Gastroesophageal sphincter (tissue), 4 donors: ENCODE measurements around the gene TAB2. TPM values are rescaled to one million over a fixed set of nuclear protein-coding genes. Genes with fewer than 3 reads are reported as not detected.

Experiments
- ATAC-seq: fragments of 150-250 bp; one replicate; pipeline ENCODE4 v1.9.1; 2016; ENCODE audit warnings: mild to moderate bottlenecking, moderate library complexity
- H3K27ac ChIP-seq, 4 donors: fragments of 200-600 bp; sonication (generic) in 3 of 4; 1 replicate in 3 of 4; 2 replicates in 1 of 4; pipeline ENCODE4 v1.5.1; 2016 to 2019
- H3K27me3 ChIP-seq: fragments of 200-600 bp; sonication (generic); one replicate; pipeline ENCODE4 v1.5.1; 2019
- H3K36me3 ChIP-seq, 2 donors: fragments of 200-600 bp; sonication (generic); one replicate each; pipeline ENCODE4 v1.5.1; 2019; ENCODE audit warnings: control low read depth in 1 of 2
- H3K4me1 ChIP-seq, 3 donors: fragments of 200-600 bp; sonication (generic); 1 replicate in 2 of 3; 2 replicates in 1 of 3; pipeline ENCODE4 v1.5.1; 2016 to 2019; ENCODE audit warnings: control low read depth in 2 of 3
- H3K4me3 ChIP-seq, 2 donors: fragments of 200-600 bp; sonication (generic); one replicate each; pipeline ENCODE4 v1.5.1; 2019; ENCODE audit warnings: mild to moderate bottlenecking in 1 of 2, moderate library complexity in 1 of 2
- H3K9me3 ChIP-seq, 3 donors: fragments of 200-600 bp; sonication (generic); one replicate each; pipeline ENCODE4 v1.5.1; 2017 to 2019; ENCODE audit warnings: control low read depth in 2 of 3
- EP300 ChIP-seq: sonication (generic); formaldehyde crosslinking; IDR thresholded peaks from one replicate; pipeline ENCODE4 v1.6.1; 2017; ENCODE audit warnings: antibody characterized with exemption, mild to moderate bottlenecking
- POLR2A ChIP-seq, 2 donors: fragments of 450-650 bp; IDR thresholded peaks; one replicate each; pipeline ENCODE4 v1.6.1; 2017; ENCODE audit warnings: antibody characterized with exemption in 2 of 2, mild to moderate bottlenecking in 2 of 2, moderate library complexity in 1 of 2
- POLR2AphosphoS5 ChIP-seq: sonication (generic); formaldehyde crosslinking; IDR thresholded peaks from one replicate; pipeline ENCODE4 v1.6.1; 2017; ENCODE audit warnings: antibody characterized with exemption
- WGBS, 2 donors: methylation state at CpG; one replicate each; pipeline ENCODE4 v1.1.5; 2018; ENCODE audit warnings: low coverage in 1 of 2; 5-methylcytosine and 5-hydroxymethylcytosine counted together
- total RNA-seq, 4 donors: library from RNA; depleted of rRNA; stranded (reverse); fragments of >200 nt; gene quantifications; one replicate each; pipeline ENCODE4 v1.1.0, GENCODE V29; 2016
- TF ChIP-seq, protein P1 (sequence below), 4 experiments: fragments of 200-600 bp in 2 of 4; fragments of 450-650 bp in 2 of 4; sonication (generic) in 1 of 4; IDR thresholded peaks; one replicate each; pipeline ENCODE4 v1.5.1; 2017 to 2019; ENCODE audit warnings: antibody characterized with exemption in 4 of 4, mild to moderate bottlenecking in 2 of 4, moderate library complexity in 2 of 4

Gene TAB2
- total RNA-seq, 4 donors from 2014 or later = 69.5 to 111 (median 97.0) TPM

GRCh38 chr6:149419696-149420404, 102.3 kb downstream of the TAB2 start:
- H3K9me3 ChIP-seq = no peaks in the 10 kb centered on the region
- no peak overlapping the region for H3K4me3 ChIP-seq
- H3K27me3 ChIP-seq = no peaks in the 10 kb centered on the region
- no peak for ATAC-seq
- WGBS, 2 donors = 85 to 93% methylated on average over 10 to 13 of the region's 13 CpGs
- TF ChIP-seq POLR2A (IDR thresholded peaks at IDR 0.05) = no peak
- TF ChIP-seq, protein P1, sequence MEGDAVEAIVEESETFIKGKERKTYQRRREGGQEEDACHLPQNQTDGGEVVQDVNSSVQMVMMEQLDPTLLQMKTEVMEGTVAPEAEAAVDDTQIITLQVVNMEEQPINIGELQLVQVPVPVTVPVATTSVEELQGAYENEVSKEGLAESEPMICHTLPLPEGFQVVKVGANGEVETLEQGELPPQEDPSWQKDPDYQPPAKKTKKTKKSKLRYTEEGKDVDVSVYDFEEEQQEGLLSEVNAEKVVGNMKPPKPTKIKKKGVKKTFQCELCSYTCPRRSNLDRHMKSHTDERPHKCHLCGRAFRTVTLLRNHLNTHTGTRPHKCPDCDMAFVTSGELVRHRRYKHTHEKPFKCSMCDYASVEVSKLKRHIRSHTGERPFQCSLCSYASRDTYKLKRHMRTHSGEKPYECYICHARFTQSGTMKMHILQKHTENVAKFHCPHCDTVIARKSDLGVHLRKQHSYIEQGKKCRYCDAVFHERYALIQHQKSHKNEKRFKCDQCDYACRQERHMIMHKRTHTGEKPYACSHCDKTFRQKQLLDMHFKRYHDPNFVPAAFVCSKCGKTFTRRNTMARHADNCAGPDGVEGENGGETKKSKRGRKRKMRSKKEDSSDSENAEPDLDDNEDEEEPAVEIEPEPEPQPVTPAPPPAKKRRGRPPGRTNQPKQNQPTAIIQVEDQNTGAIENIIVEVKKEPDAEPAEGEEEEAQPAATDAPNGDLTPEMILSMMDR (IDR thresholded peaks at IDR 0.05) = no peak
- TF ChIP-seq EP300 = no peak
- no peak for TF ChIP-seq POLR2AphosphoS5
- no peak overlapping the region for H3K27ac ChIP-seq
- H3K4me1 ChIP-seq = peaks cover 0 to 13% (median 4%) of the 10 kb centered on the region in 3 donors
- H3K36me3 ChIP-seq = no peaks in the 10 kb centered on the region

DNA sequence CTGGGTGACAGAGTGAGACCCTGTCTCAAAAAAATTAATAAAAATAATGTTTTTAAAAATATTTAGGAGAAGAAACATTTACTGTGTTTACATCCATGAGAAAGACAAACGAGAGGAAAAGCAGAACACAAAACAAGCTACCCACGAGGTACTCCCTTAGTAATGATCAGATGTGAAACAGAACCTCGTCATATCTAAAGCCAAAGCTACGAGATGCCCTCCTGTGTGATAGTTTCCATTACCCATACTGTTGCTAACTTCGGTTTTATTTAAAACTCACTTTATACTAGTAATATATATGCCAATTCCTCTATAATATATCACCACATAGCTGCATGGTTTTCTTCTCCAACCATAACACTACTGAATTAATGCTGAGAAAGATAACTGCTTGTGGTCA, 103.6 kb downstream of the TAB2 start:
- peaks cover 0 to 13% (median 4%) of the 10 kb centered on the region in 3 donors for H3K4me1 ChIP-seq
- H3K27ac ChIP-seq = no peak overlapping the region
- H3K4me3 ChIP-seq = no peak overlapping the region
- ATAC-seq = no peak
- no peaks in the 10 kb centered on the region for H3K27me3 ChIP-seq
- 74 to 75% methylated on average over 5 of the region's 5 CpGs for WGBS, 2 donors
- TF ChIP-seq POLR2AphosphoS5 (no peak), POLR2A (IDR thresholded peaks at IDR 0.05) (no peak), EP300 (no peak)
- TF ChIP-seq, protein P1 (IDR thresholded peaks at IDR 0.05) = no peak
- H3K36me3 ChIP-seq = no peaks in the 10 kb centered on the region
- H3K9me3 ChIP-seq = no peaks in the 10 kb centered on the region

GRCh38 chr6:149422581-149422980, 105.1 kb downstream of the TAB2 start:
- 89 to 100% methylated on average over 3 of the region's 4 CpGs for WGBS, 2 donors
- no peaks in the 10 kb centered on the region for H3K9me3 ChIP-seq

GRCh38 chr6:149423964-149424440, 106.5 kb downstream of the TAB2 start:
- H3K27ac ChIP-seq = peak overlapping the region in 2 of 4 donors; percentile 1 to 21

More at GRCh38 chr6:149422581-149422980, 105.1 kb downstream of the TAB2 start:
- Histone ChIP-seq H3K27ac (no peak overlapping the region), H3K4me3 (no peak overlapping the region), H3K27me3 (no peaks in the 10 kb centered on the region), H3K36me3 (no peaks in the 10 kb centered on the region), H3K4me1 (peaks cover 0 to 13% (median 4%) of the 10 kb centered on the region in 3 donors)
- TF ChIP-seq POLR2A (IDR thresholded peaks at IDR 0.05) (no peak), POLR2AphosphoS5 (no peak), EP300 (no peak)
- TF ChIP-seq, protein P1 (IDR thresholded peaks at IDR 0.05) = no peak
- ATAC-seq = no peak

More at GRCh38 chr6:149423964-149424440, 106.5 kb downstream of the TAB2 start:
- Histone ChIP-seq H3K36me3 (no peaks in the 10 kb centered on the region), H3K27me3 (no peaks in the 10 kb centered on the region), H3K4me3 (no peak overlapping the region), H3K9me3 (no peaks in the 10 kb centered on the region), H3K4me1 (peaks cover 0 to 13% (median 4%) of the 10 kb centered on the region in 3 donors)
- 65 to 78% methylated on average over 7 of the region's 7 CpGs for WGBS, 2 donors
- TF ChIP-seq POLR2AphosphoS5 (no peak), POLR2A (IDR thresholded peaks at IDR 0.05) (no peak), EP300 (no peak)
- TF ChIP-seq, protein P1 (IDR thresholded peaks at IDR 0.05) = no peak
- ATAC-seq = no peak
